ENCODE results near the gene TOR4A. TPM values are rescaled to one million over a fixed set of nuclear protein-coding genes. Genes with fewer than 3 reads are reported as not detected.

The TOR4A gene
- total RNA-seq, 1 experiment from 2014 or later, result 28.9 TPM

DNA sequence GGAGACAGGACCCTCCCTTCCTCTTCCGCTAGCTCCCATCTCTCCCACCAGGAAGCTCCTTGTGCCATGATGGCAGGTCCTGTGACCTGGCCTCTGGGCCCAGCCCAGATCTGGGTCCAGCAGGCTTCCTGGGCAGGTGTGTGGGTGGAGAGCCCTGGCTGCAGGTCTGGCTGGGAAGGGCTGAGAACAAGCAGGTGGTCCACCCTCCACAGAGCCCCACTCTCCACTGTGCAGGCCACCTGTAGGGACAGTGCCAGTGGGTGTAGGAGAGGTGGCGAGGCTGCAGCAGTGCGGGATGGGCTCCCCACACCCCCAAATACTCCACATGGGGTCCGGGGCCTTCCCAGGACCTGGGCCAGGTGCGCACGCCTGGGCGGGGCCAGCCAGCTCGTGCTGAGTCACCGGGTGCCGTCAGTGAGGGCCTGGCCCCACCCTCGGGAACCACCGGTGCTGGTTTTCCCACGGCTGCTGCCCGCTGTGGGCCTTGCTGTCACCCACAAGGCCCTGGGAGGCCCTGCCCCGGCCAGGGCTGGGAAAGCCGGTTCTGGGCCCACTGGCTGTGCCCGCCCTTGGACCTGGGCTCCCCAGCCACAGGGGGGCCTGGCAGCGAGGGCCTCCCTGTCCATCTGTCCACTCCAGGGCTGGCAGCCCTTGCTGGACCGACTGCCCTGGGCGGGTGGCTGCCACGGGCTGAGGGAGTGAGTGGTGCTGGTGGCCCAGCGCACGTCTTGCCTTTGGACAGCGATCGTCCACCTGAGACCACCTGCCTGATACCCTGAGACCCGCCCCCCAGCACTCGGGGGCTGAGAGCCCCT is 33.9 kb downstream of the TOR4A start:
- Histone ChIP-seq H3F3A (ENCODE audit: low read length, unreplicated experiment) (no peaks in the 10 kb centered on the region), H3K27ac (ENCODE audit: low read length) (peak overlapping the region; percentile 97), H3K9me2 (replicated peaks; ENCODE audit: low read length) (no peaks in the 10 kb centered on the region), H4K20me1 (ENCODE audit: low read length) (no peaks in the 10 kb centered on the region), H3K4me3 (ENCODE audit: low read length) (no peak overlapping the region), H3K9ac (ENCODE audit: low read length) (peak overlapping the region; percentile 94), H3K4me2 (ENCODE audit: low read length) (peak overlapping the region; percentile 65), H3K27me3 (ENCODE audit: low read length) (no peaks in the 10 kb centered on the region), H3K4me1 (ENCODE audit: insufficient read depth, low read length) (peaks cover 26% of the 10 kb centered on the region), H3K79me2 (ENCODE audit: low read length) (no peaks in the 10 kb centered on the region), H3K9me3 (ENCODE audit: low read length) (no peaks in the 10 kb centered on the region), H2AFZ (ENCODE audit: low read length) (no peak overlapping the region; the same call in 1 of the 2 replicates), H3K36me3 (ENCODE audit: low read depth, low read length) (no peaks in the 10 kb centered on the region)
- DNase-seq (peak; percentile 84), ATAC-seq (peak; percentile 70)
- TF ChIP-seq, protein P1, sequence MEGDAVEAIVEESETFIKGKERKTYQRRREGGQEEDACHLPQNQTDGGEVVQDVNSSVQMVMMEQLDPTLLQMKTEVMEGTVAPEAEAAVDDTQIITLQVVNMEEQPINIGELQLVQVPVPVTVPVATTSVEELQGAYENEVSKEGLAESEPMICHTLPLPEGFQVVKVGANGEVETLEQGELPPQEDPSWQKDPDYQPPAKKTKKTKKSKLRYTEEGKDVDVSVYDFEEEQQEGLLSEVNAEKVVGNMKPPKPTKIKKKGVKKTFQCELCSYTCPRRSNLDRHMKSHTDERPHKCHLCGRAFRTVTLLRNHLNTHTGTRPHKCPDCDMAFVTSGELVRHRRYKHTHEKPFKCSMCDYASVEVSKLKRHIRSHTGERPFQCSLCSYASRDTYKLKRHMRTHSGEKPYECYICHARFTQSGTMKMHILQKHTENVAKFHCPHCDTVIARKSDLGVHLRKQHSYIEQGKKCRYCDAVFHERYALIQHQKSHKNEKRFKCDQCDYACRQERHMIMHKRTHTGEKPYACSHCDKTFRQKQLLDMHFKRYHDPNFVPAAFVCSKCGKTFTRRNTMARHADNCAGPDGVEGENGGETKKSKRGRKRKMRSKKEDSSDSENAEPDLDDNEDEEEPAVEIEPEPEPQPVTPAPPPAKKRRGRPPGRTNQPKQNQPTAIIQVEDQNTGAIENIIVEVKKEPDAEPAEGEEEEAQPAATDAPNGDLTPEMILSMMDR (conservative IDR thresholded peaks at IDR 0.05; ENCODE audit: low read depth, low read length), result no peak
- TF ChIP-seq EZH2 (IDR thresholded peaks at IDR 0.05; ENCODE audit: low read length, unreplicated experiment) (no peak), EZH2phosphoT487 (IDR thresholded peaks at IDR 0.05; ENCODE audit: borderline replicate concordance, low read length) (no peak)
- intact Hi-C loops (cut with micrococcal nuclease), result no loop called here
- CTCF ChIA-PET, result no interaction called here
- BruUV-seq (replicated peaks), result no TSS peak
- POLR2A ChIA-PET (ENCODE audit: unreplicated experiment), result interaction anchor here (0.6 kb wide), 1 partner anchor 8 kb away, joined by 3 read pairs; no protein-coding TSS in a partner anchor

DNA sequence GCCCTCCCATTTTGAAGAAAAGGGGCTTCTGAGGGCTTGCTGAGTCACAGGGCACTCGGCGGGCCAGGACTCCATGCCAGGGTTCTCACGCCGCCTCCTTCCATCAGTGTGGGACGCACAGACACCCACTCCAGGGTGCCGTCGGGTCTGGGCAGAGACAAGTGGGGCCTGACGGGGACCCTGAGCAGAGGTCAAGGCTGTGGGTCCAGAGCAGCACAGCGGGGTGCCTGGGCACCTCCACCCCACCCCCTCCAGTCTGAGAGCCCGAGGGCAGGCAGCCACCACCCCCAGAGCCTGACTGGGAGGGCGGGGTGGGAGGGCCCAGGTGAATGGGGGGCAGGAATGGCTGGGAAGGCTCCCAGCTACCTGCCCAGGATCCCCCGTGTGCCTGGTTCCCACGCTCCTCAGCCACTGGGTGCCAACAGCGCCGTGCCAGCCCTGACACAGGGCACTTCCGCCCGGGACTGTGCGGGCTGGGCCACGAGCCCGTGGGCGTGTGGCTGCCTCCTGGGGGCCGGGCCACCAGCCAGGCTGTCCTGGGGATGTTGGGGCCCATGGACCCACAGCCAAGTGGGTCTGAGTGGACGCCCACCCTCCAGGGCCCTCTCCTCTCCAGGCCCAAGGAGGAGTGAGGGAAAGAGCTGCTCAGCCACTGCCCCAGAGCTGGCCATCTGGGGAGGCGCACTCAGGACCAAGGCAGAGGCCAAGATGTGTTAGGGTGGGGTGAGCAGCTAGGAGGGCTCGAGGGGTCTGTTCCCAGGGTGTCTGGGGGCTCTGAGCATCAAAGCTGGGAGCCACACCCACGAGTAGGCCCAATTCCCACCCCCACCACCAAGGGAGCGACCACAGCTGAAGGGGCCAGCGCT is 34.7 kb downstream of the TOR4A start:
- H4K20me1 ChIP-seq (ENCODE audit: low read length), result no peaks in the 10 kb centered on the region
- ATAC-seq, result no peak
- H3K27me3 ChIP-seq (ENCODE audit: low read length), result no peaks in the 10 kb centered on the region
- no peaks in the 10 kb centered on the region for H3K36me3 ChIP-seq (ENCODE audit: low read depth, low read length)
- no peak overlapping the region for H3K4me3 ChIP-seq (ENCODE audit: low read length)
- H3K4me2 ChIP-seq (ENCODE audit: low read length), result peak overlapping the region; percentile 65
- no TSS peak for BruUV-seq (replicated peaks)
- peak overlapping the region; percentile 94 for H3K9ac ChIP-seq (ENCODE audit: low read length)
- peaks cover 29% of the 10 kb centered on the region for H3K4me1 ChIP-seq (ENCODE audit: insufficient read depth, low read length)
- ChIA-PET CTCF (no interaction called here), POLR2A (ENCODE audit: unreplicated experiment) (interaction anchor here (0.6 kb wide), 1 partner anchor 9 kb away, joined by 3 read pairs; no protein-coding TSS in a partner anchor)
- H3K79me2 ChIP-seq (ENCODE audit: low read length), result no peaks in the 10 kb centered on the region
- TF ChIP-seq EZH2phosphoT487 (IDR thresholded peaks at IDR 0.05; ENCODE audit: borderline replicate concordance, low read length), result no peak
- H3F3A ChIP-seq (ENCODE audit: low read length, unreplicated experiment), result no peaks in the 10 kb centered on the region
- H3K9me3 ChIP-seq (ENCODE audit: low read length), result no peaks in the 10 kb centered on the region
- no peaks in the 10 kb centered on the region for H3K9me2 ChIP-seq (replicated peaks; ENCODE audit: low read length)
- no peak overlapping the region for H2AFZ ChIP-seq (ENCODE audit: low read length)
- intact Hi-C loops (cut with micrococcal nuclease), result no loop called here
- no peak for DNase-seq
- peak overlapping the region; percentile 97 for H3K27ac ChIP-seq (ENCODE audit: low read length)

DNA sequence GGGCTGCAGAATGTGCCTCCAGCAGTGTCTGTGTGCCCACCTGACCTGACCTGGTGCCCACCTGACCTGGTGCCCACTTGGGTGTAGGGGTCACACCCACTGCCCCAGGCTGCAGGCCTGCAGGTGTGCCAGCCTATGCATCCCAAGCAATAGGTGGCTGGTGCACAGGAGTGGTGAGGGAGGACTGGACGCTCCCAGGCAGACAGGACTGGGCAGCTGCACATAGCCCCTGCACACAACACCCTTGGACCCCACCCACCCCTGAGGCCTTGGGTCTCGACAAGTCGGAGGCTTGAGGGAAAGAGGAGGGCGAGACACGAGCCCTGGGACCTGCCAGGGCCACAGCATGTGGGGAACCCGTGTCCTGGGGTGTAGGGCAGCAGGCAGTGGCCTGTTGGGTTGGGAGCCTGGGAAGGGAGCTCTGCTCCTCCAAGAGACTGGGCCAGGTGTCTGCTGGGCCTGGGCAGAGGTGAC is 35.4 kb downstream of the TOR4A start:
- no peaks in the 10 kb centered on the region for H3K27me3 ChIP-seq (ENCODE audit: low read length)
- POLR2A ChIA-PET (ENCODE audit: unreplicated experiment), result no interaction called here
- no peak overlapping the region for H3K4me3 ChIP-seq (ENCODE audit: low read length)
- H3K9me3 ChIP-seq (ENCODE audit: low read length), result no peaks in the 10 kb centered on the region
- no peaks in the 10 kb centered on the region for H4K20me1 ChIP-seq (ENCODE audit: low read length)
- H3K4me1 ChIP-seq (ENCODE audit: insufficient read depth, low read length), result peaks cover 29% of the 10 kb centered on the region
- peak overlapping the region; percentile 26 for H3K27ac ChIP-seq (ENCODE audit: low read length)
- no peaks in the 10 kb centered on the region for H3K79me2 ChIP-seq (ENCODE audit: low read length)
- no peak for DNase-seq
- CTCF ChIA-PET, result no interaction called here
- no peak for ATAC-seq
- no peaks in the 10 kb centered on the region for H3F3A ChIP-seq (ENCODE audit: low read length, unreplicated experiment)
- no peak overlapping the region for H3K4me2 ChIP-seq (ENCODE audit: low read length)
- no peaks in the 10 kb centered on the region for H3K36me3 ChIP-seq (ENCODE audit: low read depth, low read length)
- intact Hi-C loops (cut with micrococcal nuclease), result no loop called here
- H2AFZ ChIP-seq (ENCODE audit: low read length), result no peak overlapping the region
- TF ChIP-seq EZH2 (IDR thresholded peaks at IDR 0.05; ENCODE audit: low read length, unreplicated experiment) (no peak), EZH2phosphoT487 (IDR thresholded peaks at IDR 0.05; ENCODE audit: borderline replicate concordance, low read length) (no peak)
- TF ChIP-seq, protein P1 (conservative IDR thresholded peaks at IDR 0.05; ENCODE audit: low read depth, low read length), result no peak
- H3K9me2 ChIP-seq (replicated peaks; ENCODE audit: low read length), result no peaks in the 10 kb centered on the region
- no TSS peak for BruUV-seq (replicated peaks)
- H3K9ac ChIP-seq (ENCODE audit: low read length), result peak overlapping the region; percentile 22; the same call in 1 of the 2 replicates
